ENCODE results near the gene MYEOV.

MYEOV gene

GRCh38 chr11:69299023-69299461, 5.1 kb downstream of the MYEOV start:
- H3K4me3 ChIP-seq (ENCODE audit: low read depth, low read length): no peak overlapping the region
- peak; percentile 29 for DNase-seq (ENCODE audit: low read depth, low spot score)
- TF ChIP-seq CTCF (IDR thresholded peaks at IDR 0.05; ENCODE audit: low read depth, low read length): no peak
- in situ Hi-C loops (cut with HindIII; ENCODE audit: low sequenced_read_pairs): no loop called here

GRCh38 chr11:69299572-69299971, 5.6 kb downstream of the MYEOV start:
- in situ Hi-C loops (cut with HindIII; ENCODE audit: low sequenced_read_pairs): no loop called here
- no peak overlapping the region for H3K4me3 ChIP-seq (ENCODE audit: low read depth, low read length)
- DNase-seq (ENCODE audit: low read depth, low spot score): no peak
- no peak for TF ChIP-seq CTCF (IDR thresholded peaks at IDR 0.05; ENCODE audit: low read depth, low read length)

- in situ Hi-C loops (cut with HindIII; ENCODE audit: low sequenced_read_pairs): no loop called here
- no peak overlapping the region for H3K4me3 ChIP-seq (ENCODE audit: low read depth, low read length)
- no peak for TF ChIP-seq CTCF (IDR thresholded peaks at IDR 0.05; ENCODE audit: low read depth, low read length)
- peak; percentile 56 for DNase-seq (ENCODE audit: low read depth, low spot score)
Measured at GRCh38 chr11:69300120-69301060, 6.4 kb downstream of the MYEOV start.

GRCh38 chr11:69301081-69301454, 7.1 kb downstream of the MYEOV start:
- no peak for DNase-seq (ENCODE audit: low read depth, low spot score)
- in situ Hi-C loops (cut with HindIII; ENCODE audit: low sequenced_read_pairs): no loop called here
- no peak for TF ChIP-seq CTCF (IDR thresholded peaks at IDR 0.05; ENCODE audit: low read depth, low read length)
- no peak overlapping the region for H3K4me3 ChIP-seq (ENCODE audit: low read depth, low read length)

- peak; percentile 81 for DNase-seq (ENCODE audit: low read depth, low spot score)
- TF ChIP-seq CTCF (IDR thresholded peaks at IDR 0.05; ENCODE audit: low read depth, low read length): no peak
- in situ Hi-C loops (cut with HindIII; ENCODE audit: low sequenced_read_pairs): no loop called here
- H3K4me3 ChIP-seq (ENCODE audit: low read depth, low read length): no peak overlapping the region
Measured at GRCh38 chr11:69301455-69302401, 7.8 kb downstream of the MYEOV start.

- no peak for TF ChIP-seq CTCF (IDR thresholded peaks at IDR 0.05; ENCODE audit: low read depth, low read length)
- in situ Hi-C loops (cut with HindIII; ENCODE audit: low sequenced_read_pairs): no loop called here
- no peak for DNase-seq (ENCODE audit: low read depth, low spot score)
- no peak overlapping the region for H3K4me3 ChIP-seq (ENCODE audit: low read depth, low read length)
Measured at GRCh38 chr11:69302447-69303020, 8.6 kb downstream of the MYEOV start.
